GM19351 (cell line): Measurements from ENCODE around the gene TTYH3.
"Not testable (repeated sequence)": the region's sequence is repeated elsewhere in the genome, so short reads cannot be mapped to it uniquely, and the experiment has no call there.

ENCODE experiments used
- ATAC-seq: cut with Tn5 transposase; IDR thresholded peaks from one replicate; pipeline ENCODE4 v1.9.1; 2021; ENCODE audit warnings: mild to moderate bottlenecking, moderate library complexity; ENCODE audit not compliant: unreplicated experiment

TTYH3 gene

GRCh38 chr7:2602406-2603043, 29.3 kb upstream of the TTYH3 start:
- ATAC-seq: no peak

DNA sequence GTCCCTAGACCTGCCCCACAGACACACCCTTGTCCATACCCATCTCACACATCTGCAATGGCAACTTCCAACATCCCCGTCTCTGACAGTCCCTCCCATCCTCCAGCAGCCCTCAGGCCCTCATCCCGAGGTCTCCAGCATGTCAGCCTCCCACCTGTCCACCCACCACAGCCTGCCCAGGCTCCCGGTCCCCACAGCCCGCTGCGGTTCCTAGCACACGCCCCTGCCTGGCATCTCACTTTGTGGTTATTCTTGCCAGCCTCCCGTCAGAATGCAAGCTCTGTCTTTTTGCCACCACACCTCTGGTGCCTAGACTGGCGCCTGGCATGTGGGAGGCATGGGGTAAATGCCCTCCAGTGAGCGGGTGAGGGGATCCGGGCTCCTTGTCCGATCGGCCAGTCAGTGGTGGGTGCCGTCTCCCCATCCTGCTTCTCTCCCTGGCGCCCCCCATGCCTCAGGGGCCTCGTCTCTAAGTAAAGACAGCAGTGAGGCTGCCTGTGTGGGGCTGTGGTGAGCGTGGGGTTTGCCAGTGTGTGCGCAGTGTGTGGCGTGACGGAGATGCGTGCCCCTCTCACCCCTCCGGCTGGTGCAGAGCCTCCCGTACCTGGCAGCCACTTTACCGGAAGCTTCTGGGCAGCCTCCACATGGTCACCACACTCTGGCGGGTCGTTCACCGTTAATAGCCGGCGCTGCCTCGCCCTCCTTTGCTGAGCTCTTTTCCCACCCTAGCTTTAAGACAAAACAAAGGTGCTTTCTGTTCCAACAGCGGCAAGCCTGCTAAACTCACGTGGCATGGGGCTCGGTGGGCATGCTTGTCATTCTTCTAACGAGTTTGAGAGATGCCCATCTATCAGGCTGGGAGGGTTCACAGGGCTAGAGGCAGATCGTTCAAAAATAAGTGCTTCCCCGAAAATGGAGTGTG, 28.5 kb upstream of the TTYH3 start:
- ATAC-seq: no peak

DNA sequence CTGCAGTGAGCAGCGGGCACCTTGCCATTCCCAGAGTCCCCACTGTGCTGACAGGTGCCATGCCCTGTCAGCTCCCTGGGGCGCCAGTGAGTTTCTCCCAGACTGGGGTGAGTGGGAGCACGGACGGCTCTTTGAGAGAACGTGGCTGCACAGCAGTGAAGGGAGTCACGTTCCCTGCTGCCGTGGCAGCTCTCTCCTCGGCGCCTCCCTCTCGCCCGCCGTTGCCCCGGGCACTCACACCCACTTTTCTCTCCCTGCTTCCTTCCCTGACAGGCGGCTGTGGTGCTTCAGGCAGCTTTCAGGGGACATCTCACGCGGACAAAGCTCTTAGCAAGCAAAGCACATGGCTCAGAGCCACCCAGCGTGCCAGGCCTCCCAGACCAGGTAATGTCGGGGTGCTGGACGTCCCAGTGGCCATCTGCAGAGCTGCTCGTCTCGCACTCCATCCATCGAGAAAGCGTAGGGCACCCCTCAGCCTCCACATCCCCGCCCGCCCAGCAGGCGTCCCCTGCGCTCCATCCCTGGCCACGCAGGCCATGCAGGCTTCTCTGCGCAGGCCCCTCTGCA, 27.1 kb upstream of the TTYH3 start:
- no peak for ATAC-seq

GRCh38 chr7:2605608-2606538, 25.9 kb upstream of the TTYH3 start:
- ATAC-seq: no peak

- ATAC-seq: no peak
These were observed 25.2 kb upstream of the TTYH3 start for GRCh38 chr7:2606539-2606936.

GRCh38 chr7:2607122-2607922, 24.5 kb upstream of the TTYH3 start:
- ATAC-seq: no peak

GRCh38 chr7:2607923-2608904, 23.6 kb upstream of the TTYH3 start:
- no peak for ATAC-seq

DNA sequence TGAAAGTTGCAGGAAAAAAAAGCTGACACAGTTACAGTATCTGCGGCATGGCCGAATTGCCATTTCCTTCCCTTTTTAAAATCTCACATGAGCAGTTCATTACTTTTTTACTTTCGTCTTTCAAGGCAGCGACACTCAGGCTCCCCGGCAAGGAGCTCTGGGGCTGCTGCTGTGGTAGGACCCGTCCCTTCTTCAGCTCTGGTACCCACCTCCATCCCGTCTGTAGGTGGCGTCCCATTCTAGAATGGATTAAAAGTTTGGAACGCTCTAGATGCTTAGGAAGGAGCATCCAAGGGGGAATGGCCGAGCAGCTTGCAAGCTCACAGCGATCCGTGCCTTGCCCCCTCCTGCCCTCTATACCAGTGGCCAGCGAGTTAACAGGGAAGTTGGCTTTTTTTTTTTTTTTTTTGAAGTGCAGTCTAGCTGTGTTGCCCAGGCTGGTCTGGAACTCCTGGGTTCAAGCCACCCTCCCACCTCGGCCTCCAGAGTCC, 22.8 kb upstream of the TTYH3 start:
- ATAC-seq: no peak

- not testable (repeated sequence) for ATAC-seq
These were observed 22.1 kb upstream of the TTYH3 start for GRCh38 chr7:2609646-2610045.

DNA sequence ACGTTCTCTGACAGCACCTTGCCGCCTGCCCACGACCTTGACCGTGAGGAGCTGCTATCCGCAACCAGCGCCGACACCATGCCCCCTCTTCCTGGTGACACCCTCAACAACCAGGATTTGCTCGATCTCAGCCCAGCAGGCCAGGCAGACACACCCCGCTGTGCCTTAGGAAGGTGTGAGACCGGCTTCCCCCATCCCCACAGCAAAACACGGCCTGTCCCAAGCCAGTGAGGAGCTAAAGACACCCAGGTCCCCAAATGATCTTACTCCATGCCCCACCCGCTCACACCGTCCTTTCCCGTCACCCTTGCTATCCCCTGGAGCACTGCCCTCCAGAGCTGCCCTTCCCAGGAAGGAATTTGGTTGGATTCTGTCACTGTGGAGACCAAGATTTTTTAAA, 21.3 kb upstream of the TTYH3 start:
- no peak for ATAC-seq

GRCh38 chr7:2610898-2611297, 20.9 kb upstream of the TTYH3 start:
- ATAC-seq: no peak

- no peak for ATAC-seq
These were observed 20.4 kb upstream of the TTYH3 start for GRCh38 chr7:2611401-2611800.

DNA sequence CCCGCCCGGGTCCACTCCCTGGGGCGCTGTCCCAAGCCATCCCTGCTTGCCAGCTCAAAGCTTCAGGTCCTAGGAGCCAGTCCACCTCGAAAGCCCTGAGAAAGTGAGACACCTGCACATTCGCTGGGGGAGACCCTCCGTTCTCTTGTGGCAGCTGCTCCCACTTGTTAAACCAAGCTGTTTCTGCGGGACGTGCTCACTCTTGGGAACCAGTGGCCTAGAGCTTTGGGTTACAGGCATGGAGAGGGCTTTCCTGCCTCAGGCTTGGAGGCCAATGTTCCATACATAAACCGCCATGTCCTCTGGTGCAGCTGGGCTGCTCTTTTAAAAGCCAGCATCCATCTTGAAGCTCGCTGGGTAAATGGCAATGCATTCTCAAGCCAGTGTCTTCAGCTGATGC, 19.9 kb upstream of the TTYH3 start:
- no peak for ATAC-seq

DNA sequence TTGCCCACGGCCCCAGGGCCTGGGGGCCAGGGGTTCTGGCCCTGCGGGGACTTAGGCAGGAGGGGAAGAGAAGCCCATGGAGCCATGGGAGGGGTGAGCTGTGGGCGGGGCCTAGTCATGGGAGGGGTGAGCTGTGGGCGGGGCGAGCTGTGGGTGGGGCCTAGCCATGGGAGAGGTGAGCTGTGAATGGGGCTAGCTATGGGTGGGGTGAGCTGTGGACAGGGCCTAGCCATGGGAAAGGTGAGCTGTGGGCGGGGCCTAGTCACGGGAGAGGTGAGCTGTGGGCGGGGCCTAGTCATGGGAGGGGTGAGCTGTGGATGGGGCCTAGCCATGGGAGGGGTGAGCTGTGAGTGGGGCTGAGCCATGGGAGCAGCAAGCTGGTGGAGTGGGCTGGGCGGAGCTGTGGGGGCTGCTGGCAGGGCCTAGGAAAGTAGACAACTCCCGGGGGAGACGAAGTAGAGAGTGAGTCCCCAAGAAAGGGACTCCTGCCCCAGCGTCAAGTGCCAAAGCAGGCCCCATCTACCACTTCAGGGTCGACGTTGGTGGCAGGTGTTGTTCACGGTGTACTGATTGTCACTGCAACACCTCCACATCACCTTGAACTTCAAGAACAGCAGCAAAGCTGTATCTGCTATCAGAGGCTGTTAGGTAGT, 19.2 kb upstream of the TTYH3 start:
- no peak for ATAC-seq

- no peak for ATAC-seq
These were observed 18.5 kb upstream of the TTYH3 start for GRCh38 chr7:2613098-2613930.

DNA sequence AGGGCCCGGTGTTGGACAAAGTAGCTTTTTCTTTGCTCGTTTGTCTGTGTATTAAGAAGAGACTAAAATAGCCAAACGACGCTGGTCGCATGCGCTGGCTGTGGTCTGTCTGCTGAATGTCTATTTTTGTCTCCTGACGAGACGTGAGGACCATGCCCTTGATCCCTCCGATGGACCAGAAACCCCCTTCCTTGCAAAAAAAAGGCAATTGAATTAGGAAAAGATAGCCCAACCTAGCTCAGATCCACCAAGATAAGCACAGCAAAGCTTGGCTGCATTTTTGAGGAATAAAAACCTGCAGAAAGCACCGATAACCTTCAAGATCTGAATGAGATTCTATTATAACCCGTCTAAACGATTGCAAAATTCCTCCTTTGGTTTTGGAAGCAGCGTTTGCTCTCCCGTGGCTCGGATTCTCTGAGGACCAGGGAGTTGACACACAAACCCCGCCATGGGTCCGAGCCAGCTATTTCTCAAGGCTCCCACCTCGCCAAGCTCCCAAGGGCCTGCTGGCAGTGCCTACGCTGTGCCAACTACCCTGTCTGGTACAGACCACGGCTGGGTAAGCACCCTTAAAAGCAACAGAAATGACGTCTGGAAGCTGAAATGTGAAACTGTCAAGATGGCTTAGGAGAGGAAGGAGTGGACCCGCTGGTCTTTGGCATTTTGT, 17.7 kb upstream of the TTYH3 start:
- no peak for ATAC-seq
